GM08714 (cell line): ENCODE measurements around the gene SPPL2C.

Experiments
- H3K4me3 ChIP-seq: fragments of 200-500 bp; sonication (Bioruptor generic); 2 replicates; pipeline ENCODE4 v1.5.1; 2014; ENCODE audit warnings: mild to moderate bottlenecking, low read length, inconsistent platforms
- ZNF274 ChIP-seq: IDR thresholded peaks from 2 replicates; pipeline ENCODE4 v1.6.1; 2012; ENCODE audit warnings: mild to moderate bottlenecking, low read depth, low read length

Gene SPPL2C

DNA sequence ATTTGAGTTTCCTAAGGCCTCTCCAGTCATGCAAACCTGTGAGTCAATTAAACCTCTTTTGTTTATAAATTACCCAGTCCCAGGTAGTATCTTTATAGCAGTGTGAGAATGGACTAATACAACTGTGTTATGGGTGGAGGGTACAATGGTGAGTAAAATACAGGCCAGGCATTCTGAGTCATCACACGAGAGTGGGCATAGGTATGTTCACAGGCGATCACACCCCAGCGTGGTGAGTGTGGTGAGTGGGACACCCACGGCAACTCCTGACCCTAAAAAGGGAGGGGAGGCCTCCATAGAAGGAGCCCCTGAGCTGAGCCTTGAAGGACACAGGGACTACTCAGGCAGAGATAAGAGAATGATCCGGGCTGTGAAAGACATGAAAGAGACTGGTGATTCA lies 27.0 kb downstream of the SPPL2C start:
- no peak overlapping the region for H3K4me3 ChIP-seq
- no peak for TF ChIP-seq ZNF274

DNA sequence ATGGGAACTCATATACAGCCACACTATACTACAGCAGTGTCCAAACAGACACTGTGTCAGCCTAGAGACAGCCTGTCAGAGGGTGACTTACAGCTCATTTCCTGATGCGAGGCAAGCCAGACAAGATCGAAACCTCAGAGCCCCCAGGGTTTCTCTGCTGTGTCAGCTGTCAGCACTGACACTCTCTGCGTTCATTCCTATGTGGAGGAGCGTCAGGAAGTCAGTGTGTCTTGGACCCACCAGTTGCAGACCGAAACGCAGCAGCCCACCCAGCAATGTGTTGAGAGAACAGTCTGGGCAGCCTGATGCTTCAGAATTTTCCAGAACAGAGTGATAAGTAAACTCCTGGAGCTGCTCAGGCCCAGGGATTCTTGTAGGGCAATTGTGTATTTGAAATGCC lies 29.0 kb downstream of the SPPL2C start:
- TF ChIP-seq ZNF274, result no peak
- no peak overlapping the region for H3K4me3 ChIP-seq

DNA sequence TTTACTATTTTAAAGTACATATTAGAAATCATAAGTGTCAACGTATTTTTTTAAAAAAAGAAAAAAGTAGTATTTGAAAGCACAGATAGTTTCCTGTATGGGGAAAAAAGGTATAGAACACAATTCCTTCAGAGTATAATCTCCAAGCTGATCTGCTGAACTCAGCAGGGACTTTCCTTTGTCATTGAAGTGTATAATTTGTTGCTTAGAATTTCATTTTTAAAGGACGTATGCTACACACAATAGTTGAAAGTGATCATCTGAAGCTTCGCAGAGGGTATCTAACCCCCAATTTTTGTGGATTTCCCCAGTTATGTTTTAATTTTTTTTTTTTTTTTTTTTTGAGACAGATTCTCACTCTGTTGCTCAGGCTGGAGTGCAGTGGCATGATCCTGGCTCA lies 29.5 kb downstream of the SPPL2C start:
- no peak overlapping the region for H3K4me3 ChIP-seq

DNA sequence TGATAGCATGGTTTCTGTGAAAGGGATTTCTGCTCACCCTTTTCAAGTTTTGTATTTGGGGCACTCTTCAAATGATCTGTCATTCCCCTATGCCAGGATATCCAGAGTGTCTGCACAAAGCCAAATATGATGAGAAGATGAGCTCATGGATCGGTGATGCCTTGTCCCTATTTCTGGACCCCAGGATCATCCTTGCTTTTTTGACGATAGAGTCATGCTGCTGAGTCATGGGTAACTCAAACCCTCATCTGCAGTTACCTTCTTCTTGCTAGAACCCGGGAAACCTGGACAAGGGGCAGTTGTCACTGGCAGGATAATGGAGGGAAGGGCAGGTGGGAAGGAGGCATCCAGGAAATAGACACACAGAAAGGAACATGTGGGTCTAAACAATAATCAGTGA lies 31.9 kb downstream of the SPPL2C start:
- no peak for TF ChIP-seq ZNF274
- H3K4me3 ChIP-seq, result no peak overlapping the region

More for the DNA sequence above, 29.5 kb downstream of the SPPL2C start:
- no peak for TF ChIP-seq ZNF274

- no peak for TF ChIP-seq ZNF274
These were observed 32.8 kb downstream of the SPPL2C start for GRCh38 chr17:45877467-45877866.

DNA sequence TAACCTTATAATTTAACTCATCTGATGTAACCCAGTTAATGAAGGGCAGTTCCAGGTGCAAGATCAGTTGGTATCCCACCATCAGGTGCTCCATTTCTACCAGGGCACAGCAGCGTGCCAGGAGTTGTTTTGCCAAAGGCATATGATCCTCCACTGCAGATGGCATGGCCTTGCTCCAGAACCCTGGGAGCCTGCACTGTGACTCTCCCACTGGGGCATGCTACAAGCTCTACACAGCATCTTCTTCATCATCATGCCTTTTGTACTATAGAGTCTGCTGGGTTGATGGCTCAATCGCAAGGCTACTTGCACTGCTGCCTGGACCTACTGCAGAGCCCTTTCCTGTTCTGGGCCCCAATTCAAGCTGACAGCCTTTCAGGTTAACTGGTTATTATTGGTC lies 38.4 kb downstream of the SPPL2C start:
- H3K4me3 ChIP-seq, result no peak overlapping the region
- no peak for TF ChIP-seq ZNF274

More at GRCh38 chr17:45877467-45877866, 32.8 kb downstream of the SPPL2C start:
- H3K4me3 ChIP-seq, result no peak overlapping the region

DNA sequence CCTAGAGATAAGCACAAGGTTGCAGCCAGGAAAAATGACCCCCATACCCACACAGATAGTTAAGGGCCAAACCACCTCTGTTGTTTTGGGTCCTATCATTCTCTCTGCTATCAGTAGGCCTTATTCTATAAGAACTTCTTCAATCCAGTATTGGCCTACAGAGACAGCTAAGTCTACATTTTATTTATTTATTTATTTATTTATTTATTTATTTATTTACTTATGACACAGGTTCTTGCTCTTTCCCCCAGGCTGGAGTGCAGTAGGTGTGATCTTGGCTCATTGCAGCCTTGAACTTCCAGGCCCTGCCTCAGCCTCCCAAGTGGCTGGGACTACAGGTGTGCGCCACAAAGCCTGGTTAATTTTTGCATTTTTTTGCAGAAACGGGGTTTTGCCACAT lies 42.2 kb downstream of the SPPL2C start:
- TF ChIP-seq ZNF274, result no peak
- H3K4me3 ChIP-seq, result no peak overlapping the region

DNA sequence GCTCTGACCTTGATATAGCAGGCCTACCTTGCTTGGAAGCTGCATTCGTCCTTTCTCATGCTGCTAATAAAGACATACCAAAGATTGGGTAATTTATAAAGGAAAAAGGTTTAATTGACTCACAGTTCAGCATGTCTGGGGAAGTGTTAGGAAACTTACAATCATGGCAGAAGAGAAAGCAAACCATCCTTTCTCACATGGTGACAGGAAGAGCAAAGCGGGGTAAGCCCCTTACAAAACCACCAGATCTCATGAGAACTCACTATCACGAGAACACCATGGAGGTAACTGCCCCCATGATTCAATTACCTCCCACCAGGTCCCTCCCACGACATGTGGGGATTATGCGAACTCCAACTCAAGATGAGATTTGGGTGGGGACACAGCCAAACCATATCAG lies 43.7 kb downstream of the SPPL2C start:
- H3K4me3 ChIP-seq, result no peak overlapping the region
- no peak for TF ChIP-seq ZNF274

GRCh38 chr17:45889579-45889978 lies 44.9 kb downstream of the SPPL2C start:
- TF ChIP-seq ZNF274, result no peak
- H3K4me3 ChIP-seq, result no peak overlapping the region

GRCh38 chr17:45893725-45894021 lies 49.0 kb downstream of the SPPL2C start:
- peak overlapping the region; percentile 16; the same call in 1 of the 2 replicates for H3K4me3 ChIP-seq
- no peak for TF ChIP-seq ZNF274

DNA sequence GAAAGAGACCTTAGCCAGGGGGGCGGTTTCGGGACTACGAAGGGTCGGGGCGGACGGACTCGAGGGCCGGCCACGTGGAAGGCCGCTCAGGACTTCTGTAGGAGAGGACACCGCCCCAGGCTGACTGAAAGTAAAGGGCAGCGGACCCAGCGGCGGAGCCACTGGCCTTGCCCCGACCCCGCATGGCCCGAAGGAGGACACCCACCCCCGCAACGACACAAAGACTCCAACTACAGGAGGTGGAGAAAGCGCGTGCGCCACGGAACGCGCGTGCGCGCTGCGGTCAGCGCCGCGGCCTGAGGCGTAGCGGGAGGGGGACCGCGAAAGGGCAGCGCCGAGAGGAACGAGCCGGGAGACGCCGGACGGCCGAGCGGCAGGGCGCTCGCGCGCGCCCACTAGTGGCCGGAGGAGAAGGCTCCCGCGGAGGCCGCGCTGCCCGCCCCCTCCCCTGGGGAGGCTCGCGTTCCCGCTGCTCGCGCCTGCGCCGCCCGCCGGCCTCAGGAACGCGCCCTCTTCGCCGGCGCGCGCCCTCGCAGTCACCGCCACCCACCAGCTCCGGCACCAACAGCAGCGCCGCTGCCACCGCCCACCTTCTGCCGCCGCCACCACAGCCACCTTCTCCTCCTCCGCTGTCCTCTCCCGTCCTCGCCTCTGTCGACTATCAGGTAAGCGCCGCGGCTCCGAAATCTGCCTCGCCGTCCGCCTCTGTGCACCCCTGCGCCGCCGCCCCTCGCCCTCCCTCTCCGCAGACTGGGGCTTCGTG lies 49.5 kb downstream of the SPPL2C start, which contains the start of gene MAPT:
Gene MAPT (plus strand): TSS at position 533 of the 763 bp plus-strand sequence. CDS start 67,784 bp downstream, outside the sequence.
- peak within 1 kb of the TSS; percentile 62 for H3K4me3 ChIP-seq
- TF ChIP-seq ZNF274, result no peak

- TF ChIP-seq ZNF274, result no peak
- H3K4me3 ChIP-seq, result peak overlapping the region; percentile 62; the same call in 1 of the 2 replicates
These were observed 50.8 kb downstream of the SPPL2C start for GRCh38 chr17:45895304-45895968.

- H3K4me3 ChIP-seq, result no peak overlapping the region; the same call in 1 of the 2 replicates
- TF ChIP-seq ZNF274, result no peak
These were observed 51.5 kb downstream of the SPPL2C start for GRCh38 chr17:45895969-45896785.
